ENCODE data around the gene ATP5PF. TPM values are rescaled to one million over a fixed set of nuclear protein-coding genes. Genes with fewer than 3 reads are reported as not detected.

The ATP5PF gene
- total RNA-seq, 6 experiments from 2014 or later: 144 to 166 (median 161) TPM

- 0 out of 2 replicates have a peak, but pooled peaks cover 9% of the 10 kb centered on the region for H3K36me3 Mint-ChIP-seq (ENCODE audit: low read depth)
- no peak for DNase-seq
- H3K4me1 Mint-ChIP-seq (ENCODE audit: low read depth): no peaks in the 10 kb centered on the region; the same call in 1 of the 2 replicates
- no peak for TF ChIP-seq CTCF (IDR thresholded peaks at IDR 0.05)
- no peak overlapping the region for H3K4me3 Mint-ChIP-seq
- no peaks in the 10 kb centered on the region for H3K27me3 Mint-ChIP-seq (ENCODE audit: insufficient read depth)
- H3K27ac Mint-ChIP-seq: no peak overlapping the region
- H3K9me3 Mint-ChIP-seq: no peaks in the 10 kb centered on the region
Observed at GRCh38 chr21:25764065-25764464, 29.4 kb upstream of the ATP5PF start.

- Mint-ChIP-seq H3K9me3 (no peaks in the 10 kb centered on the region), H3K27ac (no peak overlapping the region), H3K4me1 (ENCODE audit: low read depth) (no peaks in the 10 kb centered on the region), H3K4me3 (no peak overlapping the region), H3K36me3 (ENCODE audit: low read depth) (peaks cover 3% of the 10 kb centered on the region; the same call in 1 of the 2 replicates), H3K27me3 (ENCODE audit: insufficient read depth) (no peaks in the 10 kb centered on the region)
- no peak for TF ChIP-seq CTCF (IDR thresholded peaks at IDR 0.05)
- no peak for DNase-seq
Observed at GRCh38 chr21:25760677-25761076, 26.0 kb upstream of the ATP5PF start.

GRCh38 chr21:25760061-25760460 lies 25.4 kb upstream of the ATP5PF start:
- H3K36me3 Mint-ChIP-seq (ENCODE audit: low read depth): no peaks in the 10 kb centered on the region; the same call in 1 of the 2 replicates
- DNase-seq: no peak
- H3K27ac Mint-ChIP-seq: no peak overlapping the region

GRCh38 chr21:25759573-25759972 lies 24.9 kb upstream of the ATP5PF start:
- no peak overlapping the region for H3K4me3 Mint-ChIP-seq
- H3K27me3 Mint-ChIP-seq (ENCODE audit: insufficient read depth): no peaks in the 10 kb centered on the region
- no peaks in the 10 kb centered on the region for H3K4me1 Mint-ChIP-seq (ENCODE audit: low read depth)
- TF ChIP-seq CTCF (IDR thresholded peaks at IDR 0.05): no peak
- no peak overlapping the region for H3K27ac Mint-ChIP-seq
- no peak for DNase-seq
- H3K9me3 Mint-ChIP-seq: no peaks in the 10 kb centered on the region
- H3K36me3 Mint-ChIP-seq (ENCODE audit: low read depth): no peaks in the 10 kb centered on the region; the same call in 1 of the 2 replicates

More at GRCh38 chr21:25760061-25760460, 25.4 kb upstream of the ATP5PF start:
- Mint-ChIP-seq H3K4me3 (no peak overlapping the region), H3K9me3 (no peaks in the 10 kb centered on the region), H3K27me3 (ENCODE audit: insufficient read depth) (no peaks in the 10 kb centered on the region), H3K4me1 (ENCODE audit: low read depth) (no peaks in the 10 kb centered on the region)
- no peak for TF ChIP-seq CTCF (IDR thresholded peaks at IDR 0.05)

- no peak overlapping the region for H3K4me3 Mint-ChIP-seq
- H3K36me3 Mint-ChIP-seq (ENCODE audit: low read depth): peaks cover 7% of the 10 kb centered on the region; the same call in 1 of the 2 replicates
- no peaks in the 10 kb centered on the region; the same call in 1 of the 2 replicates for H3K4me1 Mint-ChIP-seq (ENCODE audit: low read depth)
- no peaks in the 10 kb centered on the region for H3K9me3 Mint-ChIP-seq
- no peak overlapping the region for H3K27ac Mint-ChIP-seq
- H3K27me3 Mint-ChIP-seq (ENCODE audit: insufficient read depth): no peaks in the 10 kb centered on the region
- no peak for DNase-seq
- TF ChIP-seq CTCF (IDR thresholded peaks at IDR 0.05): no peak
Observed at GRCh38 chr21:25757531-25757930, 22.8 kb upstream of the ATP5PF start.
